IPS-18a (cell line): ENCODE measurements around the gene ST13.
"Not testable (repeated sequence)": the region's sequence is repeated elsewhere in the genome, so short reads cannot be mapped to it uniquely, and the experiment has no call there.

Experiments
- H3K27ac ChIP-seq: one replicate; pipeline ENCODE4 v1.5.1; 2013; ENCODE audit warnings: low read length
- H3K27me3 ChIP-seq: one replicate; pipeline ENCODE4 v1.6.1; 2013; ENCODE audit warnings: mild to moderate bottlenecking, low read length; ENCODE audit not compliant: control insufficient read depth, insufficient read depth
- H3K36me3 ChIP-seq: one replicate; pipeline ENCODE4 v1.6.1; 2013; ENCODE audit warnings: low read depth, low read length; ENCODE audit not compliant: control insufficient read depth
- H3K4me1 ChIP-seq: one replicate; pipeline ENCODE4 v1.6.1; 2013; ENCODE audit warnings: low read depth, low read length; ENCODE audit not compliant: control insufficient read depth
- H3K4me3 ChIP-seq: one replicate; pipeline ENCODE4 v1.5.1; 2013; ENCODE audit warnings: low read length
- H3K9ac ChIP-seq: one replicate; pipeline ENCODE4 v1.6.1; 2013; ENCODE audit warnings: mild to moderate bottlenecking, low read length, moderate library complexity
- H3K9me3 ChIP-seq: one replicate; pipeline ENCODE4 v1.6.1; 2013; ENCODE audit warnings: low read depth, low read length; ENCODE audit not compliant: control insufficient read depth

Gene ST13

DNA sequence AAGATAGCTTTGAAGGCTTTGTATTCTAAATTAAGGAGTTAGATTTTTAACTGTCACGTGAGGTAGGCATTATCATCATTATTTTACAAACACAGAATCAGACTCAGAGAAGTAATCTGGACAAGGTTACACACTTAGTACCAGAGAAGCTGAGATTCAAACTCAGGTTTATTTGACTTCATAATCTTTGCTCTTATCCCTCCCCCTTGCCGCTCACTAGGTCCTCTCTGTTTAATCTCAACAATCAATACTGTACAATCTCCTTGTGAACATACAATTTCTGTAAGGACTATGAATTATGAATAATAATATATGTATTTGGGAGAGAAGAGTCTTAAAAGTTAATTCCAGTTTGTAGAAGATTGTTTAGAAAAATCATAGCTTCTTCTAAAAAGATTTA lies 10.7 kb upstream of the ST13 start:
- H3K27ac ChIP-seq = no peak overlapping the region
- H3K4me1 ChIP-seq = no peaks in the 10 kb centered on the region
- no peaks in the 10 kb centered on the region for H3K27me3 ChIP-seq
- H3K4me3 ChIP-seq = no peak overlapping the region
- H3K9ac ChIP-seq = no peak overlapping the region
- no peaks in the 10 kb centered on the region for H3K9me3 ChIP-seq
- H3K36me3 ChIP-seq = peaks cover 3% of the 10 kb centered on the region

DNA sequence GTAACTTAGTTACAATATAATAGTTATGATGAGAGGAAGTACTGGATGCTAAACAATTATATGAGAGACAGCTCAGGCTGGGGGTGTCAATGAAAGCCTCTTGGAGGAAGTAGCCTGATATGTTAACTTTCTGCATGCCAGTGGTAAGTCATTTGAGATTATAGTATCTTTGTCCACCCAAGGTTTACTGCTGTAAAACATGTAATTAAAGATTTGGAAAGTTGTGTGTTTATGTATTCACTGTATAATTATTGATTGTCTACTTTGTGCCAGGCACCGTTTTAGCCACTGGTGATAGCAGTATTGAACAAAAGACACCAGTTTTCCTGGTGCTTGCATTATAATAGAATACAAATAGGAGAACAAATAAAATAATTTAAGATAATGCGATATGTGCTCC lies 6.1 kb upstream of the ST13 start:
- Histone ChIP-seq H3K4me1 (peaks cover 7% of the 10 kb centered on the region), H3K27me3 (no peaks in the 10 kb centered on the region), H3K9me3 (no peaks in the 10 kb centered on the region), H3K4me3 (no peak overlapping the region), H3K36me3 (peaks cover 18% of the 10 kb centered on the region), H3K27ac (no peak overlapping the region), H3K9ac (no peak overlapping the region)

- Histone ChIP-seq H3K27me3 (no peaks in the 10 kb centered on the region), H3K27ac (no peak within 1 kb of the TSS), H3K9me3 (no peaks in the 10 kb centered on the region), H3K4me3 (no peak within 1 kb of the TSS), H3K36me3 (peaks cover 18% of the 10 kb centered on the region), H3K9ac (no peak within 1 kb of the TSS), H3K4me1 (peaks cover 8% of the 10 kb centered on the region)
Measured at GRCh38 chr22:40862013-40862412, 5.6 kb upstream of the ST13 start, which contains the start of gene DNAJB7. TSS of gene DNAJB7 (minus strand) at chr22:40862113. CDS start at chr22:40861994, 119 bp downstream.

- H3K9ac ChIP-seq = peak overlapping the region; percentile 99
Measured at GRCh38 chr22:40857309-40857855, 943 bp upstream of the ST13 start.

GRCh38 chr22:40855979-40856512 lies 393 bp downstream of the ST13 start:
- Histone ChIP-seq H3K27me3 (no peaks in the 10 kb centered on the region), H3K9me3 (no peaks in the 10 kb centered on the region), H3K4me3 (peak overlapping the region; percentile 94), H3K27ac (peak overlapping the region; percentile 99), H3K9ac (peak overlapping the region; percentile 99), H3K36me3 (peaks cover 9% of the 10 kb centered on the region), H3K4me1 (peaks cover 17% of the 10 kb centered on the region)

More at GRCh38 chr22:40857309-40857855, 943 bp upstream of the ST13 start:
- H3K27ac ChIP-seq = peak overlapping the region; percentile 90
- peaks cover 17% of the 10 kb centered on the region for H3K4me1 ChIP-seq
- H3K9me3 ChIP-seq = no peaks in the 10 kb centered on the region
- H3K27me3 ChIP-seq = no peaks in the 10 kb centered on the region
- H3K36me3 ChIP-seq = peaks cover 18% of the 10 kb centered on the region
- peak overlapping the region; percentile 94 for H3K4me3 ChIP-seq

GRCh38 chr22:40855071-40855978 lies 1.1 kb downstream of the ST13 start:
- Histone ChIP-seq H3K27ac (peak overlapping the region; percentile 99), H3K9ac (peak overlapping the region; percentile 99), H3K36me3 (peaks cover 9% of the 10 kb centered on the region)

DNA sequence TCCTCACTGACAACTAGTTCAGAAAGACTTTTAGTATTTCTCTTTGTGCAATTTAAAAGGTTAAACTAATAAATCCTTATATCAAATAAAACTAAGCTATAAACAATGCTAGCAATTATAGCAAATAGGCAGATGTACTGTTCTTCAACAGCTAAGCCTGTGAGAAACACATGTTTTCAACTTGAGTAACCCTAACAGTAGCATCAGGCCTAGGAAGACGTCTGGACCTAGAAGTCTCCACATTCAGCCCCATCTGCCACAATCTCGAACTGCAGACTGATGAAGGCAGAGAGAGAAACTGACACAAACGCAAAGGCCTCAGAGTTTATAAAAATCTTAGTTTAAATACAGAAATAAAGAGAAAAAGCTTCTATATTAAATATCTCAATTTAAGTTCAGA lies 2.5 kb downstream of the ST13 start:
- H3K27me3 ChIP-seq = no peaks in the 10 kb centered on the region
- H3K9ac ChIP-seq = no peak overlapping the region
- H3K36me3 ChIP-seq = peaks cover 22% of the 10 kb centered on the region
- no peak overlapping the region for H3K4me3 ChIP-seq
- H3K4me1 ChIP-seq = peaks cover 17% of the 10 kb centered on the region
- no peak overlapping the region for H3K27ac ChIP-seq
- no peaks in the 10 kb centered on the region for H3K9me3 ChIP-seq

More at GRCh38 chr22:40855071-40855978, 1.1 kb downstream of the ST13 start:
- no peaks in the 10 kb centered on the region for H3K9me3 ChIP-seq
- H3K4me3 ChIP-seq = peak overlapping the region; percentile 94
- no peaks in the 10 kb centered on the region for H3K27me3 ChIP-seq
- peaks cover 17% of the 10 kb centered on the region for H3K4me1 ChIP-seq

GRCh38 chr22:40853333-40853732 lies 3.1 kb downstream of the ST13 start:
- H3K4me3 ChIP-seq = no peak overlapping the region
- no peak overlapping the region for H3K9ac ChIP-seq
- no peak overlapping the region for H3K27ac ChIP-seq
- H3K27me3 ChIP-seq = no peaks in the 10 kb centered on the region
- peaks cover 17% of the 10 kb centered on the region for H3K4me1 ChIP-seq
- peaks cover 28% of the 10 kb centered on the region for H3K36me3 ChIP-seq
- no peaks in the 10 kb centered on the region for H3K9me3 ChIP-seq

DNA sequence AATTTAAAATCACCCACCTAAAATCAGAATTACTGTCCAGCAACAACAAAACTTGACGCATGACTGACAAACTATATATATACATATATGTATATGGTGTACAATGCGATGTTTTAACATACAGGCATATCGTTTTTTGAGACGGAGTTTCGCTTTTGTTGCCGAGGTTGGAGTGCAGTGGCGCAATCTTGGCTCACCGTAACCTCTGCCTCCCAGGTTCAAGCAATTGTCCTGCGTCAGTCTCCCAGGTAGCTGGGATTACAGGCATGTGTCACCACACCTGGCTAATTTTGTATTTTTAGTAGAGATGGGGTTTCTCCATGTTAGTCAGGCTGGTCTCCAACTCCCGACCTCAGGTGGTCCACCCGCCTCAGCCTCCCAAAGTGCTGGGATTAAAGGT lies 10.6 kb downstream of the ST13 start:
- not testable (repeated sequence) for H3K4me1 ChIP-seq, H3K27ac ChIP-seq, H3K9me3 ChIP-seq, H3K4me3 ChIP-seq, H3K27me3 ChIP-seq, H3K9ac ChIP-seq
- peaks cover 84% of the 10 kb centered on the region for H3K36me3 ChIP-seq

- H3K27ac ChIP-seq = no peak overlapping the region
- H3K36me3 ChIP-seq = peaks cover 84% of the 10 kb centered on the region
- H3K27me3 ChIP-seq = no peaks in the 10 kb centered on the region
- no peak overlapping the region for H3K4me3 ChIP-seq
- H3K4me1 ChIP-seq = no peaks in the 10 kb centered on the region
- no peak overlapping the region for H3K9ac ChIP-seq
- H3K9me3 ChIP-seq = no peaks in the 10 kb centered on the region
Measured at GRCh38 chr22:40844951-40845350, 11.5 kb downstream of the ST13 start.

DNA sequence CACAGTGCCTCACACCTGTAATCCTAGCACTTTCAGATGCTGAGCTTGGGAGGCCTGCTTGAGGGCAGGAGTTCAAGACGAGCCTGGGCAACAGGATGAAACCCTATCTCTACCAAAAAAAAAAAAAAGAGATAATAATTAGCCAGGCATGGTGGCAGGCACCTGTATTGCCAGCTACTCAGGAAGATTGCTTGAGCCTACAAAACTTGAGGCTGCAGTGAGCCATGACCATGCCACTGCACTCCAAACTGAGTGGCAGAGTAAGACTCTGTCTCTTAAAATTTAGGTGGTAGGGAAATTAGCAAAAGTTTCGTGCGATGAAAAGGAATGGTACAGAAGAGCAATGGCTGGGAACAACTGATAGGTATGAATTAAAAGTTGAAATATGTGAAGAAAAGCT lies 18.0 kb downstream of the ST13 start:
- peaks cover 81% of the 10 kb centered on the region for H3K36me3 ChIP-seq

More for the DNA sequence above, 18.0 kb downstream of the ST13 start:
- Histone ChIP-seq H3K4me3 (no peak overlapping the region), H3K27ac (no peak overlapping the region), H3K9ac (no peak overlapping the region), H3K9me3 (no peaks in the 10 kb centered on the region), H3K27me3 (no peaks in the 10 kb centered on the region), H3K4me1 (no peaks in the 10 kb centered on the region)
